Measurements from ENCODE around the gene PRSS37. TPM values are rescaled to one million over a fixed set of nuclear protein-coding genes. Genes with fewer than 3 reads are reported as not detected.
A peak's percentile ranks its signal among the peaks of the same experiment; 100 is the strongest.

PRSS37 gene
- total RNA-seq, 1 donor from 2014 or later: not detected

DNA sequence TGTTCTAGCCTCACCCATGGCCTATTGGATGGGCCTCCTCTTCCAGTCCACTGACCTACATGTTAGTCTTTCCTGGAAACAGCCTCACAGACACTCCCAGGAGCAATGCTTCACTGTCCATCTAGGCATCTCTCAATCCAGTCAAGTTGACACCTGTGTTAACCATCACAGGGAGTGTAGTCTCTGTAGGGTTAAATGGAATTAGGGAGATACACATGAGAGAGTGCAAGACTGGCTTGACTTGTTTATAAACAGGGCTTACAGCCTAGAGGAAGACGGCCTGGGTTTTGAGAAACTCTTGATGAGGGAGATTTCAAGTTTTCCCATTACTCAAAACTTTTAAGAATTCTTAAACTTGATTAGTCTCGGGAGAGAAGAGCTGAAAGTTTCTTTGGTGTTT lies 18.9 kb upstream of the PRSS37 start:
- no peaks in the 10 kb centered on the region for H3K36me3 ChIP-seq (ENCODE audit: control insufficient read depth, insufficient read depth, low read length)
- no peak overlapping the region for H3K4me3 ChIP-seq (ENCODE audit: low read depth, low read length)
- FAIRE-seq (peak; percentile 89), DNase-seq (ENCODE audit: low read depth) (no peak)
- no peaks in the 10 kb centered on the region for H3K27me3 ChIP-seq (ENCODE audit: control insufficient read depth, insufficient read depth, low read length)
- TF ChIP-seq, protein P1, sequence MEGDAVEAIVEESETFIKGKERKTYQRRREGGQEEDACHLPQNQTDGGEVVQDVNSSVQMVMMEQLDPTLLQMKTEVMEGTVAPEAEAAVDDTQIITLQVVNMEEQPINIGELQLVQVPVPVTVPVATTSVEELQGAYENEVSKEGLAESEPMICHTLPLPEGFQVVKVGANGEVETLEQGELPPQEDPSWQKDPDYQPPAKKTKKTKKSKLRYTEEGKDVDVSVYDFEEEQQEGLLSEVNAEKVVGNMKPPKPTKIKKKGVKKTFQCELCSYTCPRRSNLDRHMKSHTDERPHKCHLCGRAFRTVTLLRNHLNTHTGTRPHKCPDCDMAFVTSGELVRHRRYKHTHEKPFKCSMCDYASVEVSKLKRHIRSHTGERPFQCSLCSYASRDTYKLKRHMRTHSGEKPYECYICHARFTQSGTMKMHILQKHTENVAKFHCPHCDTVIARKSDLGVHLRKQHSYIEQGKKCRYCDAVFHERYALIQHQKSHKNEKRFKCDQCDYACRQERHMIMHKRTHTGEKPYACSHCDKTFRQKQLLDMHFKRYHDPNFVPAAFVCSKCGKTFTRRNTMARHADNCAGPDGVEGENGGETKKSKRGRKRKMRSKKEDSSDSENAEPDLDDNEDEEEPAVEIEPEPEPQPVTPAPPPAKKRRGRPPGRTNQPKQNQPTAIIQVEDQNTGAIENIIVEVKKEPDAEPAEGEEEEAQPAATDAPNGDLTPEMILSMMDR (IDR thresholded peaks at IDR 0.05; ENCODE audit: insufficient read depth, low read length, severe bottlenecking): no peak

DNA sequence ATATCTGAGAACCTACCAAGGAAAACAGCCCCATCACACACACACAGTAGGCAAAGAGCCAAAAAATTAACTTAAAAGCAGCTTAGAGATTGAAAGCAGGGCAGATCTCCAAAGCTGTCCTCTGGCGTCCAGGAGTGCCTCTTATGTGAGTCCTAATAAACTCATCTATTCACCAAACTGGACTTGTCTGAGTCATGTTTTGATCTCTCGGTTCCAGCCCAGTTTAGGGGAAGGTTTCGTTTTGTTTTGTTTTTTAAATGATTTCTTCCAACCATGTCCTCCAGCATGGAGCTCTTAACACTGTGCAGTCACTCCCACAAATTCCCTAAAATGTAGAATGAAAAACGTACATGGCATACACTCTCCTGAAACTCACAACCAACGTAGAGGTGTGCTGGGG lies 6.7 kb upstream of the PRSS37 start:
- FAIRE-seq: peak; percentile 36
- no peak for DNase-seq (ENCODE audit: low read depth)
- TF ChIP-seq, protein P1 (IDR thresholded peaks at IDR 0.05; ENCODE audit: insufficient read depth, low read length, severe bottlenecking): no peak
- Histone ChIP-seq H3K27me3 (ENCODE audit: control insufficient read depth, insufficient read depth, low read length) (no peaks in the 10 kb centered on the region), H3K36me3 (ENCODE audit: control insufficient read depth, insufficient read depth, low read length) (no peaks in the 10 kb centered on the region), H3K4me3 (ENCODE audit: low read depth, low read length) (no peak overlapping the region)

DNA sequence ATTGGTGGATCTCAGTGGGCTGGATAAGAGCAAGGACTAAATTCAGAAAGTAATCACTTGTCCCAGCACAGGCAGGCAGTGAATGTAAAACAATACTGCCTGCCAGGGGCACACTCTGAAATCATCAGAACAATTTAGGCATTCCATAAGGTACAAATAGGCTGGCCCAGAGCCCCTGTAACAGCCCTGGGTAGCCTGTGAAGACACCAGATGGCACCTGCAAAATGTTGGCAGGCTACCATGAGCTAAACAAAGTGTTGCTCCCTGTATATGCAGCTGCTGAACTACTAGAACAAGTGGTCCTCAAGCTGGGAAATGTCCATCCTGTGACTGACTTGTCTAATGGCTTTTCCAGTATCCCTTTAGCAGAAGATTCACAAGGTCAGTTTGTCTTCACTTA lies 3.0 kb upstream of the PRSS37 start:
- no peaks in the 10 kb centered on the region for H3K36me3 ChIP-seq (ENCODE audit: control insufficient read depth, insufficient read depth, low read length)
- H3K4me3 ChIP-seq (ENCODE audit: low read depth, low read length): no peak overlapping the region
- no peaks in the 10 kb centered on the region for H3K27me3 ChIP-seq (ENCODE audit: control insufficient read depth, insufficient read depth, low read length)
- no peak for FAIRE-seq
- TF ChIP-seq, protein P1 (IDR thresholded peaks at IDR 0.05; ENCODE audit: insufficient read depth, low read length, severe bottlenecking): no peak
- DNase-seq (ENCODE audit: low read depth): no peak

DNA sequence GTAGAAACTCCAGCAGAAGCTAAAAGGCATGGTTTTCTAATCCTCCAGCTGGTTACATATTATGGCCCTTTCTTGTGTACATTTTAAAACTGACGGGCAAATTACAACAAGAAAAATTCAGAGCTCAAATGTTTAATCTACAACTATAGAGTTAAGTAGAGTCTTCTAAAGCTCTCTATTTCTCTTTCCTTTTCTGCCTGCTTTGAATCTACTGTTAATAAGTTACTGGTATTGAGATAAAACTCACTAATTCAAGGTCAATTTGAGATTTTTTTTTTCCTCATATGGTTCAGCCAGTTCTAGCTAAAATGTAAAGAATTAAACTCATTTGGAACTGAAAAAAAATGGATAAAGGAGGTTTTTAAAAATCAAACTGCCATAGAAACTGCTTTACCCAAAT lies 1.6 kb upstream of the PRSS37 start:
- TF ChIP-seq, protein P1 (IDR thresholded peaks at IDR 0.05; ENCODE audit: insufficient read depth, low read length, severe bottlenecking): no peak
- H3K4me3 ChIP-seq (ENCODE audit: low read depth, low read length): no peak overlapping the region
- H3K36me3 ChIP-seq (ENCODE audit: control insufficient read depth, insufficient read depth, low read length): no peaks in the 10 kb centered on the region
- no peaks in the 10 kb centered on the region for H3K27me3 ChIP-seq (ENCODE audit: control insufficient read depth, insufficient read depth, low read length)
- no peak for FAIRE-seq
- no peak for DNase-seq (ENCODE audit: low read depth)

DNA sequence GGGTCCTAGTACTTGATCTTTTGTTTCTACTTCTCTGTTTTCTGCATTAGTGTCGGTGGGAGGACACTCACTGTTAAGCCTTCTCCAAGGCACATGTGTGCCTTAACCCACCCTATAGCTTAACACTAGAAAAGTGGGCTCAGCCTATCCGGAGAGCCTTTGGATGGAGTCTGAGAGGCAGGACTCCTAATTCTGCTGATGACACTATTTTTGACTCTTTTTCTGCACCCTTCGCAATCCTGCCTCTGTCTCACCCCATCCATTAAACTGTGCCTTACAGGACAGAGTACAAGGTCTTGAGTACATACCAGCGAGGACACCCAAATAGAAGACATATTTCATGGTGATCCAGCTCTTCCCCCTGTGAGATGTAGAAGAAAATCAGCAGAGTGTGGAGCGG lies 577 bp downstream of the PRSS37 start:
- Histone ChIP-seq H3K27me3 (ENCODE audit: control insufficient read depth, insufficient read depth, low read length) (no peaks in the 10 kb centered on the region), H3K36me3 (ENCODE audit: control insufficient read depth, insufficient read depth, low read length) (no peaks in the 10 kb centered on the region), H3K4me3 (ENCODE audit: low read depth, low read length) (no peak overlapping the region)
- TF ChIP-seq, protein P1 (IDR thresholded peaks at IDR 0.05; ENCODE audit: insufficient read depth, low read length, severe bottlenecking): no peak
- DNase-seq (ENCODE audit: low read depth) (no peak), FAIRE-seq (peak; percentile 66)

DNA sequence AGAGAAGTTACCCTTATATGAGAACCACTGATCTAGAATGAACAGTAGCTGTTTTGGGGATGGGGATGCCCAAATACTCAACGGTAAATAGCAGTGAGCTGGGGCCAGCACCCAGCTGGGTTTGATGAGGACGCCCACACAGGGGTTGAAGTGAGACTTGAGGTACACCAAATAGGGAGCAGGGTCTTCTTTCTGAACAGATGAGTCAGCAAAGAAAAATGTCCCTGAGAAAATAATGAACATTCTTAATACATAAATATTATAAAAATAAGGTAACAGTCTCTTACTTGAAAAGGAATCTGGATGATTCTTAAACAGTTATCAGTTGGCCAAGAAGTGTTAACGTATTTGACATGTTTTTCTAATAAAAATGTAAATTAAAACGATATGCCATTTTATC lies 2.0 kb downstream of the PRSS37 start:
- FAIRE-seq: no peak
- Histone ChIP-seq H3K27me3 (ENCODE audit: control insufficient read depth, insufficient read depth, low read length) (no peaks in the 10 kb centered on the region), H3K36me3 (ENCODE audit: control insufficient read depth, insufficient read depth, low read length) (no peaks in the 10 kb centered on the region), H3K4me3 (ENCODE audit: low read depth, low read length) (no peak overlapping the region)
- TF ChIP-seq, protein P1 (IDR thresholded peaks at IDR 0.05; ENCODE audit: insufficient read depth, low read length, severe bottlenecking): no peak
- no peak for DNase-seq (ENCODE audit: low read depth)
